Esophagus (tissue), 2 donors: ENCODE data around the gene CD302. TPM values are rescaled to one million over a fixed set of nuclear protein-coding genes. Genes with fewer than 3 reads are reported as not detected.

Experiments
- H3K27ac ChIP-seq, 2 donors: one replicate each; pipeline ENCODE4 v1.5.1; 2013; ENCODE audit warnings: low read depth in 2 of 2, mild to moderate bottlenecking in 2 of 2, inconsistent platforms in 1 of 2, low read length in 1 of 2, moderate library complexity in 1 of 2
- H3K27me3 ChIP-seq, 2 donors: one replicate each; pipeline ENCODE4 v1.6.1; 2013; ENCODE audit warnings: low read length in 2 of 2, control low read depth in 1 of 2, mild to moderate bottlenecking in 1 of 2; ENCODE audit not compliant: insufficient read depth in 2 of 2, control insufficient read depth in 1 of 2
- H3K36me3 ChIP-seq, 2 donors: one replicate each; pipeline ENCODE4 v1.6.1; 2013; ENCODE audit warnings: low read length in 1 of 2; ENCODE audit not compliant: control insufficient read depth in 2 of 2, insufficient read depth in 2 of 2
- H3K4me1 ChIP-seq, 2 donors: one replicate each; pipeline ENCODE4 v1.6.1; 2013; ENCODE audit warnings: low read length in 1 of 2; ENCODE audit not compliant: control insufficient read depth in 2 of 2, insufficient read depth in 2 of 2
- H3K4me3 ChIP-seq, 2 donors: one replicate each; pipeline ENCODE4 v1.5.1; 2013; ENCODE audit warnings: low read length in 2 of 2, mild to moderate bottlenecking in 2 of 2, low read depth in 1 of 2, moderate library complexity in 1 of 2
- H3K9me3 ChIP-seq, 2 donors: one replicate each; pipeline ENCODE4 v1.6.1; 2013; ENCODE audit warnings: mild to moderate bottlenecking in 2 of 2, low read depth in 1 of 2, low read length in 1 of 2, moderate library complexity in 1 of 2; ENCODE audit not compliant: control insufficient read depth in 2 of 2, insufficient read depth in 1 of 2
- WGBS, 2 donors: extraction: QIAGEN DNeasy Blood & Tissue Kit; methylation state at CpG; one replicate each; pipeline ENCODE4 v1.1.7; 2013; 5-methylcytosine and 5-hydroxymethylcytosine counted together
- polyA plus RNA-seq, 2 donors: library from polyadenylated mRNA; stranded (reverse); fragments of 200-250 nt; gene quantifications; one replicate each; pipeline ENCODE4 v1.2.3, GENCODE V29; 2013
- donor health status: healthy with polysubstance abuse.
- donor health status: Bipolar disorder and iron deficiency.

The CD302 gene
- polyA plus RNA-seq, 2 donors: 2.4 to 3.8 TPM

DNA sequence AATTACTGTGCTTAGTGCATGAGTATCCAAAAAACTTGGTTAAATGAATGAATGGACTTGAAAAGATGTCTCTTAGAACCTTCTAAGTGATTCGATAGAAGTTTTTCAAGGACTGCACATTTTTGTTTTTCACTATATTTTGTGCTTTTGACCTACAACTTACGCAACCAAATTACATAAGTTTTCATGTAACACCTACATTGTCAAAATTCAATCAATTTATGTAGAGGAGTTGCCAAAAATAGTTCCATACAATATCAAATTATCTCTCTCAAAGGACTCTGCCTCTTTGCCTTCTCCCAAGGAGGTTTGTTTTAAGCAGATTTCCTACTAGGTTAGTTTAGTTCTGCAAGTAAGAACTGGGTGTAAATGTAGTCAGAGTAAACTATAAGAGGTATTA, 75.4 kb downstream of the CD302 start:
- Histone ChIP-seq H3K36me3 (peaks cover 0 to 3% of the 10 kb centered on the region in 2 donors), H3K4me3 (no peak overlapping the region), H3K4me1 (peaks cover 0 to 3% of the 10 kb centered on the region in 2 donors), H3K27me3 (no peaks in the 10 kb centered on the region), H3K9me3 (no peaks in the 10 kb centered on the region), H3K27ac (no peak overlapping the region)
- 91 to 94% methylated on average over 2 of the region's 2 CpGs for WGBS, 2 donors

DNA sequence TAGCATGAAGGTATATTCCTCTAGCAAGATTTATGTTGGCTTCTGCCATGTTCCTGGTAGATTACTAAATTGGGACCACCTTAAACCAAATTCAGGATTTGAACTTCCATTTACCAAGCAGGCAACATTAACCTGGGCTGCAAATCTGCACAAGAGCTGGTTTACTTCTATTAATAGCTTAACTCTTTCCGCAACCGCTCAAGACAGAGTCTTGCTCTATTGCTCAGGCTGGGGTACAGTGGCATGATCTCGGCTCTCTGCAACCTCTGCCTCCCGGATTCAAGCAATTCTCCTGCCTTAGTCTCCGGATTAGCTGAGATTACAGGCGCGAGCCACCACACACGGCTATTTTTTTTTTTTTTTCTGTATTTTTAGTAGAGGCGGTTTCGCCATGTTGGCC, 77.3 kb downstream of the CD302 start:
- Histone ChIP-seq H3K27ac (no peak overlapping the region), H3K4me1 (peaks cover 3 to 8% of the 10 kb centered on the region in 2 donors), H3K27me3 (no peaks in the 10 kb centered on the region), H3K9me3 (no peaks in the 10 kb centered on the region), H3K36me3 (peaks cover 0 to 6% of the 10 kb centered on the region in 2 donors), H3K4me3 (no peak overlapping the region)
- WGBS, 2 donors: 93 to 94% methylated on average over 10 of the region's 10 CpGs

Other genes with a start within 250 kb of the CD302 start
- gene BAZ2B, start 181.7 kb downstream of the CD302 start, polyA plus RNA-seq: 10 to 100 TPM; 12.5 to 18.3 TPM
- gene MARCHF7, start 85.7 kb downstream of the CD302 start, polyA plus RNA-seq: 10 to 100 TPM; 43.1 to 50.2 TPM
- 1 to 10 TPM; 1.9 to 2.1 TPM for gene LY75, start 106.5 kb upstream of the CD302 start, polyA plus RNA-seq